Neuron (in vitro differentiated cells): Measurements from ENCODE around the gene ENTPD1.
"Not testable (repeated sequence)": the region's sequence is repeated elsewhere in the genome, so short reads cannot be mapped to it uniquely, and the experiment has no call there.

Source experiments
- H2AFZ ChIP-seq: one replicate; pipeline ENCODE4 v1.6.1; 2013; ENCODE audit warnings: low read depth, mild to moderate bottlenecking, inconsistent platforms, low read length, moderate library complexity
- H3K27me3 ChIP-seq: one replicate; pipeline ENCODE4 v1.6.1; 2013; ENCODE audit warnings: low read length; ENCODE audit not compliant: insufficient read depth
- H3K36me3 ChIP-seq: one replicate; pipeline ENCODE4 v1.6.1; 2013; ENCODE audit warnings: low read length; ENCODE audit not compliant: insufficient read depth
- H3K4me1 ChIP-seq: one replicate; pipeline ENCODE4 v1.6.1; 2013; ENCODE audit warnings: low read length; ENCODE audit not compliant: insufficient read depth
- H3K4me3 ChIP-seq: 2 replicates; pipeline ENCODE4 v1.5.1; 2013; ENCODE audit warnings: mild to moderate bottlenecking, low read length, moderate library complexity
- H3K9me3 ChIP-seq: one replicate; pipeline ENCODE4 v1.6.1; 2013; ENCODE audit warnings: low read length

The ENTPD1 gene

GRCh38 chr10:95860166-95860940 is 104.4 kb downstream of the ENTPD1 start:
- Histone ChIP-seq H3K4me3 (no peak overlapping the region), H3K36me3 (no peaks in the 10 kb centered on the region), H3K4me1 (no peaks in the 10 kb centered on the region), H3K27me3 (no peaks in the 10 kb centered on the region), H2AFZ (no peak overlapping the region), H3K9me3 (no peaks in the 10 kb centered on the region)

GRCh38 chr10:95861386-95861785 is 105.4 kb downstream of the ENTPD1 start:
- H2AFZ ChIP-seq = no peak overlapping the region
- H3K36me3 ChIP-seq = no peaks in the 10 kb centered on the region
- H3K4me1 ChIP-seq = no peaks in the 10 kb centered on the region
- no peak overlapping the region for H3K4me3 ChIP-seq
- H3K27me3 ChIP-seq = no peaks in the 10 kb centered on the region
- H3K9me3 ChIP-seq = no peaks in the 10 kb centered on the region

GRCh38 chr10:95864906-95865813 is 109.2 kb downstream of the ENTPD1 start:
- Histone ChIP-seq H2AFZ (no peak overlapping the region), H3K4me1 (no peaks in the 10 kb centered on the region), H3K27me3 (no peaks in the 10 kb centered on the region), H3K36me3 (no peaks in the 10 kb centered on the region), H3K4me3 (no peak overlapping the region), H3K9me3 (no peaks in the 10 kb centered on the region)

- Histone ChIP-seq H3K27me3 (no peaks in the 10 kb centered on the region), H3K9me3 (no peaks in the 10 kb centered on the region), H3K36me3 (no peaks in the 10 kb centered on the region), H3K4me1 (no peaks in the 10 kb centered on the region), H2AFZ (no peak overlapping the region), H3K4me3 (no peak overlapping the region)
These were observed 110.0 kb downstream of the ENTPD1 start for GRCh38 chr10:95865814-95866466.

- Histone ChIP-seq H3K27me3 (no peaks in the 10 kb centered on the region), H3K4me3 (no peak overlapping the region), H2AFZ (no peak overlapping the region), H3K36me3 (no peaks in the 10 kb centered on the region), H3K9me3 (no peaks in the 10 kb centered on the region), H3K4me1 (no peaks in the 10 kb centered on the region)
These were observed 110.5 kb downstream of the ENTPD1 start for GRCh38 chr10:95866467-95866842.

GRCh38 chr10:95867866-95868265 is 111.9 kb downstream of the ENTPD1 start:
- H3K36me3 ChIP-seq = peaks cover 2% of the 10 kb centered on the region
- H2AFZ ChIP-seq = no peak overlapping the region
- H3K9me3 ChIP-seq = no peaks in the 10 kb centered on the region
- no peak overlapping the region for H3K4me3 ChIP-seq
- no peaks in the 10 kb centered on the region for H3K4me1 ChIP-seq
- H3K27me3 ChIP-seq = no peaks in the 10 kb centered on the region

GRCh38 chr10:95872158-95872711 is 116.3 kb downstream of the ENTPD1 start:
- Histone ChIP-seq H3K27me3 (no peaks in the 10 kb centered on the region), H3K36me3 (peaks cover 2% of the 10 kb centered on the region), H3K4me3 (no peak overlapping the region), H3K4me1 (no peaks in the 10 kb centered on the region), H2AFZ (no peak overlapping the region), H3K9me3 (peaks cover 6% of the 10 kb centered on the region)

- Histone ChIP-seq H3K36me3 (peaks cover 2% of the 10 kb centered on the region), H3K9me3 (peaks cover 6% of the 10 kb centered on the region), H3K4me3 (no peak overlapping the region), H2AFZ (no peak overlapping the region), H3K27me3 (no peaks in the 10 kb centered on the region), H3K4me1 (no peaks in the 10 kb centered on the region)
These were observed 117.2 kb downstream of the ENTPD1 start for GRCh38 chr10:95873139-95873538.

- no peaks in the 10 kb centered on the region for H3K27me3 ChIP-seq
- H3K36me3 ChIP-seq = peaks cover 2% of the 10 kb centered on the region
- no peak overlapping the region for H3K4me3 ChIP-seq
- H3K9me3 ChIP-seq = peaks cover 6% of the 10 kb centered on the region
- H2AFZ ChIP-seq = no peak overlapping the region
- H3K4me1 ChIP-seq = no peaks in the 10 kb centered on the region
These were observed 117.7 kb downstream of the ENTPD1 start for GRCh38 chr10:95873651-95874050.

- not testable (repeated sequence) for H2AFZ ChIP-seq, H3K27me3 ChIP-seq, H3K9me3 ChIP-seq, H3K36me3 ChIP-seq, H3K4me1 ChIP-seq, H3K4me3 ChIP-seq
These were observed 118.8 kb downstream of the ENTPD1 start for GRCh38 chr10:95874783-95875182.

- Histone ChIP-seq H3K9me3 (peaks cover 6% of the 10 kb centered on the region), H3K36me3 (peaks cover 2% of the 10 kb centered on the region), H2AFZ (no peak overlapping the region), H3K4me1 (no peaks in the 10 kb centered on the region), H3K27me3 (no peaks in the 10 kb centered on the region), H3K4me3 (no peak overlapping the region)
These were observed 120.8 kb downstream of the ENTPD1 start for GRCh38 chr10:95876756-95877155.

- H3K36me3 ChIP-seq = no peaks in the 10 kb centered on the region
- no peaks in the 10 kb centered on the region for H3K4me1 ChIP-seq
- no peaks in the 10 kb centered on the region for H3K27me3 ChIP-seq
- H3K4me3 ChIP-seq = no peak overlapping the region
- H2AFZ ChIP-seq = no peak overlapping the region
- peaks cover 6% of the 10 kb centered on the region for H3K9me3 ChIP-seq
These were observed 121.9 kb downstream of the ENTPD1 start for GRCh38 chr10:95877881-95878280.

- H3K9me3 ChIP-seq = no peaks in the 10 kb centered on the region
- H3K36me3 ChIP-seq = no peaks in the 10 kb centered on the region
These were observed 124.7 kb downstream of the ENTPD1 start for GRCh38 chr10:95880704-95881103.

More at GRCh38 chr10:95880704-95881103, 124.7 kb downstream of the ENTPD1 start:
- no peak overlapping the region for H3K4me3 ChIP-seq
- H3K4me1 ChIP-seq = no peaks in the 10 kb centered on the region
- H3K27me3 ChIP-seq = no peaks in the 10 kb centered on the region
- no peak overlapping the region for H2AFZ ChIP-seq
